ENCODE results near the gene TMOD2. TPM values are rescaled to one million over a fixed set of nuclear protein-coding genes. Genes with fewer than 3 reads are reported as not detected.

TMOD2 gene
- total RNA-seq, 1 donor from 2014 or later: 9.5 TPM

DNA sequence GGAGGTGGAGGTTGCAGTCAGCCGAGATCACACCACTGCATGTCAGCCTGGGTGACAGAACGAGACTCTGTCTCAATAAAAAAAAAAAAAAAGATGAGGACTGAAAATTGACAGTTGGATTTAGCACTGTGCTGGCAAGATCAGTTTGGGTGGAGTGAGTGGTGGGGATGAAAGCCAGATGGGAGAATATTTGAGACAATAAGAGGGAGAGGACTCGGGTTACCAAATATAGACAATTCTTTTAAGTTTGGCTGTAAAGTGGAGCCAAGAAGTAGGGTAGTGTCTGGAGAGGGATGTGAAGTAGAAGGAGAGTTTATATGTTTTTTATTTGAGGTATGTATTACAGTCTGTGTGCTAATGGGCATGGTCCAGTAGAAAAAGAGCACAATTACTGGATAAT is 98.5 kb downstream of the TMOD2 start:
- no peak for DNase-seq (ENCODE audit: low spot score)

DNA sequence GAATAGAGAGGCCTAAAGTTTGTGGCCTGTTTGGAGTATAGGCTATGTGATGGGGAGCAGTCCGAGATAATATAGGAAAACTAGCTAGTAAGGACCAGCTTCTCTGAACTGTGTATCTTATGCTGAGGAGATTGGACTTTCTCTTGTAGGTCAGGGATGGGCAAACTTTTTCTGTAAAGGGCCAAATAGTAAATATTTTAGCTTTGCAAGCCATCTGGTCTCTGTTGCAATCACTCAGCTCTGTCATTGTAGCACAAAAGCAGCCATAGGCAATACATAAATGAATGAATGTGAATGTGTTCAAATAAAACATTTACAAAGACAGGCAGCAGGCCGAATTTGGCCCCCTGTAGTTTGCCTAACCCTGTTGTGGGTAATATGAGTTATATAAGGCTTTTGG is 102.6 kb downstream of the TMOD2 start:
- DNase-seq (ENCODE audit: low spot score): no peak

DNA sequence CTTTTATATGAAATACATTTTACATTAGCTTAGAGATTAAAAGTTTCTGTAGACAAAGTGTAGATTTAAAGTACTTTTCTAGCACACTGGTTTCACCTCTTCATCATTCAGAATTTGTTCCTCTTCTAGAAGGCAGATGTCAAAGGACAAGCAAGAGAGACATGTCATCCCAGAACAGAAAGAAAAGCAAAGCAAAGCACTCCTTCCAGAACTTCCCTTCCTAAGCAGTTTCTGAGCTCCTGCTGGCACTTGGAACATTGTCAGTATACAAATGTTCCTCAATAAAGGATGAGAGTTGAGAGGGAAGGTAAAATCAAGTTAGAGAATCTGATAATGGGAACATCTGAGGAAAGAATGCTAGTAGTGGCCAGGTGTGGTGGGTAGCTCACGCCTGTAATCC is 104.2 kb downstream of the TMOD2 start:
- no peak for DNase-seq (ENCODE audit: low spot score)

DNA sequence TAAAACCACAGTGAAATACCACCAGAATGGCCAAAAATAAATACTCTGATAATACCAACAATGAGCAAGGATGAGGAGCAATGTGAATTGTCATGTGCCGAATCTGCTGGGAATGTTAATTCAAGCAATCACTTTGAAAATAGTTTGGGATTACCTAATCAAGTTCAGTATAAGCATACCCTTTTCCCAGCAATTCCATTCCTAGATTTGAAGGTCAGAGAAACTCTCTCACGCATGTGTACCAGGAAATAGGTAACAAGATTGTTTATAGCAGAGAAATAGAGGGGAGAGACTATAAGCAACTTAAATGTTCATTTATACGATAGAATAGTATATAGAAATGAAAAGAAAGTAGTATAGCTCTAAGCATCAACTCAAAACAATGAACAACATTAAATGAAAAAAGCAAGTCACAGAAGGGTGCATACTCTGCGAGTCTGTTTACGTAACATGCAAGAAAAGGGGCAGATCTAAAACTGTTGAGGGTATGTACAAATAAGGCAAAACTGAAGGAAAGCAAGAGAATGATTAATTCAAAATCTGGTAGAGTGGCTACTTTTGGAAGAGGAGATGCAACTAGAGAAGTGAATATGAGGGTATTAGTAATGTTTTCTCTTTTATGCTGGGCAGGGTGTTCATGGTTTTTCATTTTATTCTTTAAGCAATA is 105.5 kb downstream of the TMOD2 start:
- no peak for DNase-seq (ENCODE audit: low spot score)

DNA sequence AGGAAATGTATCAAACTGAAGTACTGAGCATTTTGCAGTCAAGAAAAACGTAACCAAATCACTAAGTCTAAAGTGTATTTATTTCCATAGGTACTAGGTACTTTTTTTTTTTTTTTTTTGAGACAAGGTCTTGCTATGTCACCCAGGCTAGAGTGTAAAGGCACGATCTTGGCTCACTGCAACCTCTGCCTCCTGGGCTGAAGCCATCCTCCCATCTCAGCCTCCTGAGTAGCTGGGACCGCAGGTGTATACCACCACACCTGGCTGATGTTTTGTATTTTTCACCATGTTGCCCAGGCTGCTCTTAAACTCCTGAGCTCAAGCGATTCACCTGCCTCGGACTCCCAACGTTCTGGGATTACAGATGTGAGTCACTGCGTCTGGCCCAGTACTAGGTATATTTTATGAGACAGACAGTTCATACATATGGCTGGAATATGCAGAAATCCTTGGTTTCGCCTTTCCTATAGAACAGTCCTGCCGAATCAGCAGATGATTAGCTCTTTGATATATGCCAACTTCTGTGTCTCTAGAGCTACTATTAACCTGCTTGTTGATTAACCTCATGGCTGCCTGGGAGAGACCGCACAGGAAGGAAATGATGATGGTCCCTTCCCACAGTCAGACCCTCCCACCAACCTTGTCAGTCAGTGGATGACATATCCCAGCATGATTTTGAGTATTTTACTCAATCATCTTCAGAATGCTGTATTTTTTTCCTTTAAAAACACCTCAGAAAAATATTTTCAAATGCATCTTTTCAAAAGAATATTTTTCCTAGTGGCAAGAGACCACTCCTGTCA is 110.4 kb downstream of the TMOD2 start:
- no peak for DNase-seq (ENCODE audit: low spot score)

DNA sequence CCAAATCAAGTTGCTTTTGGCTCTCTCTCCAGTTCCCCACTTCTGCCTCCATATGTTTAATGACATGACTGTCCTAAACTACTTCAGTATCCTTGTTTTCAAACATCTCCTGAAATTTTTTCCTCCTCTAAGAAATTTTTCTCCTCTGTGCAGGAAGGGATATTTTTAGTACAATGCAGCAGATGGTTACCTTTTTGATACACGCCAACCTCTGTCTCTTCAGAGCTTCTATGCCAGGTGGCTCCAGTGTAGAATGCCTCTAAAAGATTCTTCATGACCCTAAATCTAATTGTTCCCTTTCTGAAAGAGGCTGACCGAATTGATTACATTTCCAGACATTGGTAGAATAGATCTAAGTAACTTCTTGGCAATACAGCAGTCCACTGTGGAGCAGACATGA is 111.7 kb downstream of the TMOD2 start:
- DNase-seq (ENCODE audit: low spot score): no peak

DNA sequence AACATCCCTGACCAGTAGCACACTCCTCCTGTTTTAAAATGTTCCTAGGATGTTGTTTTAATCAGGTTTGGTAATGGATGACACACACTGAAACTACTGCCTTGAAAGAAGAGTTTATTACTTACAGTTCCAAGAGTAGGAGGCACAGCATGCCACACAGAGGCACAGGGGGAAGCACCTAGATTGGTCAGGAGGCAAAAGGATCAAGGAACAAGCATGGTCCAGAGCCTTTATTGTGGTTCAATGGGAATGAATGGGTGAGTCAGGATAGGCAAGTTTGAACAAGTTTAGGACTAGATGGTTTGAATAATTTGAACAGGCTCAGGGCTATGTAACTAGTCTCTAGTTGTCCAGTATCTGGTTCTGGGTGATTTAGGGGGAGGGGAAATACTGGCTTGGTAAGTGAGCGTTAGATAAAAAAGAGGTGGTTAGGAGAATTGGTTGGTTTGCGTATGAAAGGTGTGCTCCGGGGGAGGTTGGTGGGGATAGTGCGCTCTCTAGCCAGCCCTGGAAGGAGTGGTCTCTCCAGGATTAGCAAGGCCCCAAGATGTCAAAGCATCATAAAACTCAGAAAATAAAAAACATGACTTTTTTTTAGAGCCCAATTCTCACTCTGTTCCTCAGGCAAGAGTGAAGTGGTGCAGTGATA is 113.1 kb downstream of the TMOD2 start:
- DNase-seq (ENCODE audit: low spot score): no peak

DNA sequence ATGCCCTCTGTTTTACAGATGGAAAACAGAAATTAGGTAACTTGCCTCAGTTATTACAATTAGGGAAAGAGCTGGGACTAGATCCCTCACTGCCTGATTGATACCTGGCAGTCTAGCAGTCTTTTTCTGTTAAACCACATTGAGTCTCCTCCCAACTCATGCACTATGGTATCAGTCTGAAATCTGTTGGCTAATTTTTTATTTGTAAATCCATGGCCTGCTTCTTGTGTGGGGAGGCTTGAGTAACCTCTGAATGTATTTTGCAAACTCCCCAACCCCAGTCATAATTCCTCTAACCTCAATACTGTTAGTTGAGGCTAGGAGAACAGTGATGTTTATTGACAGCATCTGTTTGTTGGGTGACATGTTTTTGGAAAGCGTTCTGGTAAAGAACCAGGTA is 113.9 kb downstream of the TMOD2 start:
- DNase-seq (ENCODE audit: low spot score): no peak

Other genes with a start within 250 kb of the TMOD2 start
- gene DMXL2, start 128.8 kb upstream of the TMOD2 start, total RNA-seq: 46.7 TPM
- not detected for gene SCG3, start 70.1 kb upstream of the TMOD2 start, total RNA-seq
- gene LYSMD2, start 13.9 kb upstream of the TMOD2 start, total RNA-seq: 9.7 TPM
- 40.9 TPM for gene TMOD3, start 78.1 kb downstream of the TMOD2 start, total RNA-seq
- gene LEO1, start 220.2 kb downstream of the TMOD2 start, total RNA-seq: 10.0 TPM